GM04504 (cell line): ENCODE measurements around the gene MAFB.

ENCODE experiments used
- DNase-seq: peaks from one replicate; pipeline ENCODE4 v3.0.0-alpha.2; 2012; ENCODE audit warnings: low read depth

MAFB gene

GRCh38 chr20:40655451-40655850, 33.6 kb downstream of the MAFB start:
- DNase-seq, result no peak

GRCh38 chr20:40654876-40655275, 34.2 kb downstream of the MAFB start:
- DNase-seq, result peak; percentile 32

- DNase-seq, result no peak
Measured at GRCh38 chr20:40652441-40652987, 36.5 kb downstream of the MAFB start.

GRCh38 chr20:40651151-40651550, 37.9 kb downstream of the MAFB start:
- DNase-seq, result no peak

GRCh38 chr20:40650707-40651106, 38.3 kb downstream of the MAFB start:
- no peak for DNase-seq

GRCh38 chr20:40648210-40649072, 40.6 kb downstream of the MAFB start:
- no peak for DNase-seq

GRCh38 chr20:40646813-40647212, 42.2 kb downstream of the MAFB start:
- no peak for DNase-seq

GRCh38 chr20:40646361-40646760, 42.7 kb downstream of the MAFB start:
- DNase-seq, result no peak

GRCh38 chr20:40644863-40645262, 44.2 kb downstream of the MAFB start:
- no peak for DNase-seq

GRCh38 chr20:40643891-40644290, 45.1 kb downstream of the MAFB start:
- DNase-seq, result no peak

- no peak for DNase-seq
Measured at GRCh38 chr20:40641809-40642208, 47.2 kb downstream of the MAFB start.

- no peak for DNase-seq
Measured at GRCh38 chr20:40641202-40641601, 47.8 kb downstream of the MAFB start.

GRCh38 chr20:40640667-40641066, 48.4 kb downstream of the MAFB start:
- no peak for DNase-seq

- no peak for DNase-seq
Measured at GRCh38 chr20:40639676-40640355, 49.2 kb downstream of the MAFB start.

GRCh38 chr20:40639132-40639531, 49.9 kb downstream of the MAFB start:
- DNase-seq, result no peak

GRCh38 chr20:40638414-40638813, 50.6 kb downstream of the MAFB start:
- DNase-seq, result no peak

GRCh38 chr20:40637176-40637575, 51.9 kb downstream of the MAFB start:
- no peak for DNase-seq

- DNase-seq, result no peak
Measured at GRCh38 chr20:40636486-40636885, 52.5 kb downstream of the MAFB start.

- DNase-seq, result no peak
Measured at GRCh38 chr20:40635971-40636370, 53.1 kb downstream of the MAFB start.
